Measurements from ENCODE around the gene PI4K2B. TPM values are rescaled to one million over a fixed set of nuclear protein-coding genes. Genes with fewer than 3 reads are reported as not detected.

Gene PI4K2B
- total and polyA plus RNA-seq, 2 experiments from 2014 or later = 6.7 to 21.4 TPM

GRCh38 chr4:25245181-25245580 lies 11.3 kb downstream of the PI4K2B start:
- Histone ChIP-seq H3K4me1 (ENCODE audit: insufficient read depth) (peaks cover 7% of the 10 kb centered on the region), H3K27ac (ENCODE audit: low read depth) (no peak overlapping the region), H3K4me2 (peak overlapping the region; percentile 58; the same call in 1 of the 2 replicates), H3K9me2 (ENCODE audit: insufficient read depth) (no peaks in the 10 kb centered on the region; the same call in 1 of the 2 replicates), H3K79me2 (replicated peaks; ENCODE audit: insufficient read depth) (peaks cover 35% of the 10 kb centered on the region), H4K20me1 (replicated peaks; ENCODE audit: insufficient read depth) (no peaks in the 10 kb centered on the region), H2AFZ (no peak overlapping the region), H3F3A (replicated peaks; ENCODE audit: low read depth) (no peaks in the 10 kb centered on the region), H3K4me3 (no peak overlapping the region), H3K36me3 (ENCODE audit: insufficient read depth) (no peaks in the 10 kb centered on the region), H3K27me3 (ENCODE audit: insufficient read depth) (no peaks in the 10 kb centered on the region)
- Mint-ChIP-seq H3K36me3 (ENCODE audit: low read depth) (peaks cover 42% of the 10 kb centered on the region), H3K27me3 (ENCODE audit: insufficient read depth, low read depth, poor library complexity) (peaks cover 3% of the 10 kb centered on the region), H3K4me3 (no peak overlapping the region), H3K4me1 (peaks cover 7% of the 10 kb centered on the region; the same call in 1 of the 3 replicates), H3K27ac (no peak overlapping the region), H3K9me3 (peaks cover 35% of the 10 kb centered on the region)
- DNase-seq (ENCODE audit: low spot score) = peak; percentile 73
- ATAC-seq = no peak
- TF ChIP-seq ZNF462 (CRISPR knock-in tag; IDR thresholded peaks at IDR 0.05) (no peak), CTCF (conservative IDR thresholded peaks at IDR 0.05; ENCODE audit: low read depth in 2 of 2) (no peak)
